ENCODE data around the gene TBX21. TPM values are rescaled to one million over a fixed set of nuclear protein-coding genes. Genes with fewer than 3 reads are reported as not detected.

TBX21 gene
- total and polyA plus RNA-seq, 10 of the 15 experiments (the other 5 are each of a cell fraction or from before 2014, with no cell fraction given) = 0.63 to 9.6 (median 5.0) TPM

DNA sequence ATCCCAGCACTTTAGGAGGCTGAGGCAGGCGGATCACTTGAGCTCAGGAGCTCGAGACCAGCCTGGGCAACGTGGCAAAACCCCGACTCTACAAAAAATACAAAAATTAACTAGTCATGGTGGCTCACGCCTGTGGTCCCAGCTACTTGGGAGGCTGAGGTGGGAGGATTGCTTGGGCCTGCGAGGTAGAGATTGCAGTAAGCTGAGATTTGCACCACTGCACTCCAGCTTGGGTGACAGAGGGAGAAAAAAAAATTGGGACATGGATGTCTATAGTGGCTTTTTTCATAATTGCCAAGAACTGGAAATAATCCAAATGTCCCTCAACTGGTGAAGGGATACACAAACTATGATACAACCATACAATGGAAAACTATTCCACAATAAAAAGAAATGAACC lies 59.9 kb downstream of the TBX21 start (continued):
- no peak for TF ChIP-seq PML (IDR thresholded peaks at IDR 0.05; ENCODE audit: low read length)

Other genes starting within 250 kb of the TBX21 start
Only the 7 nearest of the 12 such genes appear.
- 246 and 258 TPM in 2 replicates for gene KPNB1, start 83.3 kb upstream of the TBX21 start, total RNA-seq (2014; rRNA removed)
- gene KPNB1, start 83.3 kb upstream of the TBX21 start, total RNA-seq (2014; rRNA removed; fragmentation: Illumina TruSeq; extraction: Trizol) = 261 and 282 TPM in 2 replicates
- gene KPNB1, start 83.3 kb upstream of the TBX21 start, total RNA-seq (2021) = 485 and 525 TPM in 2 replicates
- 231 and 237 TPM in 2 replicates for gene KPNB1, start 83.3 kb upstream of the TBX21 start, polyA plus RNA-seq (2011; rRNA removed)
- 430 and 445 TPM in 2 replicates for gene KPNB1, start 83.3 kb upstream of the TBX21 start, polyA plus RNA-seq (2014; fragmentation: Illumina TruSeq; extraction: Trizol)
- gene KPNB1, start 83.3 kb upstream of the TBX21 start, polyA plus RNA-seq (2014; fragmentation: Nextera tagmentation; extraction: Ambion mirVana) = 100 to 1,000 TPM; 130 to 233 TPM
- gene KPNB1, start 83.3 kb upstream of the TBX21 start, polyA plus RNA-seq (2014; rRNA removed) = 255 and 258 TPM in 2 replicates
- gene KPNB1, start 83.3 kb upstream of the TBX21 start, polyA plus RNA-seq (2016; fragmentation: Nextera tagmentation; extraction: Ambion mirVana) = 10 to 100 TPM; 67.8 to 73.9 TPM
- gene TBKBP1, start 39.1 kb upstream of the TBX21 start, total RNA-seq (2014; rRNA removed) = 0.11 and 0.23 TPM in 2 replicates
- gene TBKBP1, start 39.1 kb upstream of the TBX21 start, total RNA-seq (2014; rRNA removed; fragmentation: Illumina TruSeq; extraction: Trizol) = 0.18 and 0.85 TPM in 2 replicates
- gene TBKBP1, start 39.1 kb upstream of the TBX21 start, total RNA-seq (2021) = 0.69 and 1.5 TPM in 2 replicates
- 2.0 and 2.7 TPM in 2 replicates for gene TBKBP1, start 39.1 kb upstream of the TBX21 start, polyA plus RNA-seq (2011; rRNA removed)
- gene TBKBP1, start 39.1 kb upstream of the TBX21 start, polyA plus RNA-seq (2014; fragmentation: Illumina TruSeq; extraction: Trizol) = 0.38 TPM in 1 of 2 replicates, not detected in the other
- gene TBKBP1, start 39.1 kb upstream of the TBX21 start, polyA plus RNA-seq (2014; fragmentation: Nextera tagmentation; extraction: Ambion mirVana) = not detected
- 0.74 and 1.4 TPM in 2 replicates for gene TBKBP1, start 39.1 kb upstream of the TBX21 start, polyA plus RNA-seq (2014; rRNA removed)
- gene TBKBP1, start 39.1 kb upstream of the TBX21 start, polyA plus RNA-seq (2016; fragmentation: Nextera tagmentation; extraction: Ambion mirVana) = under 1 TPM in 1 of 2 experiments, not detected in 1; 0.11 TPM
- 8.4 and 9.9 TPM in 2 replicates for gene OSBPL7, start 88.6 kb downstream of the TBX21 start, total RNA-seq (2014; rRNA removed)
- gene OSBPL7, start 88.6 kb downstream of the TBX21 start, total RNA-seq (2014; rRNA removed; fragmentation: Illumina TruSeq; extraction: Trizol) = 4.0 and 5.7 TPM in 2 replicates
- gene OSBPL7, start 88.6 kb downstream of the TBX21 start, total RNA-seq (2021) = 14.2 and 16.1 TPM in 2 replicates
- gene OSBPL7, start 88.6 kb downstream of the TBX21 start, polyA plus RNA-seq (2011; rRNA removed) = 4.7 and 9.9 TPM in 2 replicates
- 2.4 and 5.3 TPM in 2 replicates for gene OSBPL7, start 88.6 kb downstream of the TBX21 start, polyA plus RNA-seq (2014; fragmentation: Illumina TruSeq; extraction: Trizol)
- gene OSBPL7, start 88.6 kb downstream of the TBX21 start, polyA plus RNA-seq (2014; fragmentation: Nextera tagmentation; extraction: Ambion mirVana) = under 1 TPM; 0.50 to 0.82 TPM
- gene OSBPL7, start 88.6 kb downstream of the TBX21 start, polyA plus RNA-seq (2014; rRNA removed) = 14.0 and 18.4 TPM in 2 replicates
- gene OSBPL7, start 88.6 kb downstream of the TBX21 start, polyA plus RNA-seq (2016; fragmentation: Nextera tagmentation; extraction: Ambion mirVana) = 1 to 10 TPM; 6.3 to 7.2 TPM
- 56.6 and 56.9 TPM in 2 replicates for gene MRPL10, start 98.3 kb downstream of the TBX21 start, total RNA-seq (2014; rRNA removed)
- 32.7 and 35.6 TPM in 2 replicates for gene MRPL10, start 98.3 kb downstream of the TBX21 start, total RNA-seq (2014; rRNA removed; fragmentation: Illumina TruSeq; extraction: Trizol)
- 44.6 and 44.8 TPM in 2 replicates for gene MRPL10, start 98.3 kb downstream of the TBX21 start, total RNA-seq (2021)
- 37.1 and 61.9 TPM in 2 replicates for gene MRPL10, start 98.3 kb downstream of the TBX21 start, polyA plus RNA-seq (2011; rRNA removed)
- gene MRPL10, start 98.3 kb downstream of the TBX21 start, polyA plus RNA-seq (2014; fragmentation: Illumina TruSeq; extraction: Trizol) = 22.4 and 48.3 TPM in 2 replicates
- gene MRPL10, start 98.3 kb downstream of the TBX21 start, polyA plus RNA-seq (2014; fragmentation: Nextera tagmentation; extraction: Ambion mirVana) = 10 to 100 TPM; 18.9 to 22.3 TPM
- gene MRPL10, start 98.3 kb downstream of the TBX21 start, polyA plus RNA-seq (2014; rRNA removed) = 46.1 and 50.7 TPM in 2 replicates
- gene MRPL10, start 98.3 kb downstream of the TBX21 start, polyA plus RNA-seq (2016; fragmentation: Nextera tagmentation; extraction: Ambion mirVana) = 10 to 100 TPM; 46.3 to 49.1 TPM
- gene LRRC46, start 98.4 kb downstream of the TBX21 start, total RNA-seq (2014; rRNA removed) = 0.16 and 0.23 TPM in 2 replicates
- gene LRRC46, start 98.4 kb downstream of the TBX21 start, total RNA-seq (2014; rRNA removed; fragmentation: Illumina TruSeq; extraction: Trizol) = 0.22 and 0.37 TPM in 2 replicates
- 0.38 and 0.53 TPM in 2 replicates for gene LRRC46, start 98.4 kb downstream of the TBX21 start, total RNA-seq (2021)
- gene LRRC46, start 98.4 kb downstream of the TBX21 start, polyA plus RNA-seq (2011; rRNA removed) = 0.35 and 0.39 TPM in 2 replicates
- 1.0 and 2.8 TPM in 2 replicates for gene LRRC46, start 98.4 kb downstream of the TBX21 start, polyA plus RNA-seq (2014; fragmentation: Illumina TruSeq; extraction: Trizol)
- gene LRRC46, start 98.4 kb downstream of the TBX21 start, polyA plus RNA-seq (2014; fragmentation: Nextera tagmentation; extraction: Ambion mirVana) = under 1 TPM in 1 of 2 experiments, not detected in 1; 0.15 TPM
- 0.29 and 0.72 TPM in 2 replicates for gene LRRC46, start 98.4 kb downstream of the TBX21 start, polyA plus RNA-seq (2014; rRNA removed)
- 1 to 10 TPM; 1.7 to 1.8 TPM for gene LRRC46, start 98.4 kb downstream of the TBX21 start, polyA plus RNA-seq (2016; fragmentation: Nextera tagmentation; extraction: Ambion mirVana)
- 33.3 and 39.3 TPM in 2 replicates for gene SCRN2, start 108.0 kb downstream of the TBX21 start, total RNA-seq (2014; rRNA removed)
- 13.5 TPM in 2 replicates for gene SCRN2, start 108.0 kb downstream of the TBX21 start, total RNA-seq (2014; rRNA removed; fragmentation: Illumina TruSeq; extraction: Trizol)
- 28.9 and 30.5 TPM in 2 replicates for gene SCRN2, start 108.0 kb downstream of the TBX21 start, total RNA-seq (2021)
- gene SCRN2, start 108.0 kb downstream of the TBX21 start, polyA plus RNA-seq (2011; rRNA removed) = 9.7 and 15.4 TPM in 2 replicates
- gene SCRN2, start 108.0 kb downstream of the TBX21 start, polyA plus RNA-seq (2014; fragmentation: Illumina TruSeq; extraction: Trizol) = 3.0 and 10.8 TPM in 2 replicates
- gene SCRN2, start 108.0 kb downstream of the TBX21 start, polyA plus RNA-seq (2014; fragmentation: Nextera tagmentation; extraction: Ambion mirVana) = 1 to 10 TPM in 1 of 2 experiments, under 1 TPM in 1; 0.34 to 1.9 TPM
- 32.7 and 33.4 TPM in 2 replicates for gene SCRN2, start 108.0 kb downstream of the TBX21 start, polyA plus RNA-seq (2014; rRNA removed)
- gene SCRN2, start 108.0 kb downstream of the TBX21 start, polyA plus RNA-seq (2016; fragmentation: Nextera tagmentation; extraction: Ambion mirVana) = 10 to 100 TPM; 24.8 to 29.9 TPM
- gene SP6, start 117.9 kb downstream of the TBX21 start, total RNA-seq (2014; rRNA removed) = not detected in 2 replicates
- 0.05 TPM in 1 of 2 replicates, not detected in the other for gene SP6, start 117.9 kb downstream of the TBX21 start, total RNA-seq (2014; rRNA removed; fragmentation: Illumina TruSeq; extraction: Trizol)
- 0.05 TPM in 1 of 2 replicates, not detected in the other for gene SP6, start 117.9 kb downstream of the TBX21 start, total RNA-seq (2021)
- gene SP6, start 117.9 kb downstream of the TBX21 start, polyA plus RNA-seq (2011; rRNA removed) = 0.03 and 0.05 TPM in 2 replicates
- gene SP6, start 117.9 kb downstream of the TBX21 start, polyA plus RNA-seq (2014; fragmentation: Illumina TruSeq; extraction: Trizol) = not detected in 2 replicates
- gene SP6, start 117.9 kb downstream of the TBX21 start, polyA plus RNA-seq (2014; fragmentation: Nextera tagmentation; extraction: Ambion mirVana) = not detected
- 0.06 TPM in 1 of 2 replicates, not detected in the other for gene SP6, start 117.9 kb downstream of the TBX21 start, polyA plus RNA-seq (2014; rRNA removed)
- gene SP6, start 117.9 kb downstream of the TBX21 start, polyA plus RNA-seq (2016; fragmentation: Nextera tagmentation; extraction: Ambion mirVana) = under 1 TPM in 1 of 2 experiments, not detected in 1; 0.15 TPM

All from GM12878 (cell line).